Neural crest cell (in vitro differentiated cells): ENCODE data around the gene XYLT1. TPM values are rescaled to one million over a fixed set of nuclear protein-coding genes. Genes with fewer than 3 reads are reported as not detected.
A peak's percentile ranks its signal among the peaks of the same experiment; 100 is the strongest.

ENCODE experiments used
- DNase-seq: peaks from one replicate; pipeline ENCODE4 v3.0.0; 2021; ENCODE audit warnings: low read depth, mixed read lengths, low spot score
- H3K27ac Mint-ChIP-seq: one replicate; pipeline ENCODE4 v1.8.0; 2021; ENCODE audit warnings: mild to moderate bottlenecking, mixed read lengths; ENCODE audit not compliant: unreplicated experiment
- H3K27me3 Mint-ChIP-seq: 2 replicates; pipeline ENCODE4 v1.8.0; 2021; ENCODE audit warnings: low read depth, mild to moderate bottlenecking, mixed read lengths
- H3K36me3 Mint-ChIP-seq: 2 replicates; pipeline ENCODE4 v1.8.0; 2021; ENCODE audit warnings: low read depth, mild to moderate bottlenecking, mixed read lengths
- H3K4me1 Mint-ChIP-seq: 2 replicates; pipeline ENCODE4 v1.8.0; 2021; ENCODE audit warnings: mixed read lengths
- H3K4me3 Mint-ChIP-seq: one replicate; pipeline ENCODE4 v1.8.0; 2021; ENCODE audit warnings: mild to moderate bottlenecking, mixed read lengths
- H3K9me3 Mint-ChIP-seq: 2 replicates; pipeline ENCODE4 v1.8.0; 2021; ENCODE audit warnings: mixed read lengths
- total RNA-seq: library from RNA; stranded (reverse); gene quantifications from 2 replicates; pipeline ENCODE4 v1.2.1, GENCODE V29; 2021
- TF ChIP-seq, protein P1 (sequence below): fragments of 200-600 bp; sonication (generic); conservative IDR thresholded peaks from 2 replicates; pipeline ENCODE4 v1.5.0; 2021; ENCODE audit warnings: antibody characterized with exemption, mild to moderate bottlenecking

Gene XYLT1
- total RNA-seq, 1 donor from 2014 or later: 15.0 TPM

- H3K27me3 Mint-ChIP-seq: no peaks in the 10 kb centered on the region
- H3K4me3 Mint-ChIP-seq: no peak overlapping the region
- peaks cover 33% of the 10 kb centered on the region for H3K4me1 Mint-ChIP-seq
- H3K36me3 Mint-ChIP-seq: no peaks in the 10 kb centered on the region
- H3K9me3 Mint-ChIP-seq: no peaks in the 10 kb centered on the region
- DNase-seq: no peak
- no peak overlapping the region for H3K27ac Mint-ChIP-seq
- TF ChIP-seq, protein P1, sequence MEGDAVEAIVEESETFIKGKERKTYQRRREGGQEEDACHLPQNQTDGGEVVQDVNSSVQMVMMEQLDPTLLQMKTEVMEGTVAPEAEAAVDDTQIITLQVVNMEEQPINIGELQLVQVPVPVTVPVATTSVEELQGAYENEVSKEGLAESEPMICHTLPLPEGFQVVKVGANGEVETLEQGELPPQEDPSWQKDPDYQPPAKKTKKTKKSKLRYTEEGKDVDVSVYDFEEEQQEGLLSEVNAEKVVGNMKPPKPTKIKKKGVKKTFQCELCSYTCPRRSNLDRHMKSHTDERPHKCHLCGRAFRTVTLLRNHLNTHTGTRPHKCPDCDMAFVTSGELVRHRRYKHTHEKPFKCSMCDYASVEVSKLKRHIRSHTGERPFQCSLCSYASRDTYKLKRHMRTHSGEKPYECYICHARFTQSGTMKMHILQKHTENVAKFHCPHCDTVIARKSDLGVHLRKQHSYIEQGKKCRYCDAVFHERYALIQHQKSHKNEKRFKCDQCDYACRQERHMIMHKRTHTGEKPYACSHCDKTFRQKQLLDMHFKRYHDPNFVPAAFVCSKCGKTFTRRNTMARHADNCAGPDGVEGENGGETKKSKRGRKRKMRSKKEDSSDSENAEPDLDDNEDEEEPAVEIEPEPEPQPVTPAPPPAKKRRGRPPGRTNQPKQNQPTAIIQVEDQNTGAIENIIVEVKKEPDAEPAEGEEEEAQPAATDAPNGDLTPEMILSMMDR: no peak
Observed at GRCh38 chr16:17155485-17155884, 315.3 kb downstream of the XYLT1 start.

GRCh38 chr16:17154981-17155380 lies 315.8 kb downstream of the XYLT1 start:
- Mint-ChIP-seq H3K9me3 (no peaks in the 10 kb centered on the region), H3K27me3 (no peaks in the 10 kb centered on the region), H3K4me1 (peaks cover 28% of the 10 kb centered on the region), H3K4me3 (no peak overlapping the region), H3K27ac (peak overlapping the region; percentile 79), H3K36me3 (no peaks in the 10 kb centered on the region)
- DNase-seq: no peak
- TF ChIP-seq, protein P1: no peak

GRCh38 chr16:17152311-17152710 lies 318.4 kb downstream of the XYLT1 start:
- peaks cover 6% of the 10 kb centered on the region for H3K4me1 Mint-ChIP-seq
- H3K4me3 Mint-ChIP-seq: no peak overlapping the region
- no peak for DNase-seq
- H3K27ac Mint-ChIP-seq: no peak overlapping the region
- TF ChIP-seq, protein P1: no peak
- no peaks in the 10 kb centered on the region for H3K27me3 Mint-ChIP-seq
- H3K9me3 Mint-ChIP-seq: no peaks in the 10 kb centered on the region
- no peaks in the 10 kb centered on the region for H3K36me3 Mint-ChIP-seq

DNA sequence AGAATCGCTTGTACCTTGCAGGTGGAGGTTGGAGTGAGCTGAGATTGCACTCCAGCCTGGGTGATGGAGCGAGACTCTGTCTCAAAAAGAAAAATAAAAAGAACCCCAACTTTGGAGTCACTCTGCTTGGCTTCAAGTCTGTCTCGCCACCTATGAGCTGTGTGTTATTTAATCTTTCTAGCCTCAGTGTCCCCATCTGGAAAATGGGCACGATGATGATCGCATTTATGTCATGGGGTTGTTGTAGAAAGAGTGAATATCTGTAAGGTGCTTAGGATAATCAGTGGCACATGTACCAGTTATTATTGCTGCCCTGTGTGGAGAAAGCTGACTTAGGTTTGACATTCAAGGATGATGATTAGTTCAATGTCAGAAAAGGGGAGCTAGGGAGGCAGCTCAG lies 319.4 kb downstream of the XYLT1 start:
- TF ChIP-seq, protein P1: no peak
- Mint-ChIP-seq H3K4me1 (peaks cover 6% of the 10 kb centered on the region), H3K27me3 (no peaks in the 10 kb centered on the region), H3K27ac (no peak overlapping the region), H3K4me3 (no peak overlapping the region), H3K9me3 (no peaks in the 10 kb centered on the region), H3K36me3 (no peaks in the 10 kb centered on the region)
- no peak for DNase-seq

- H3K36me3 Mint-ChIP-seq: no peaks in the 10 kb centered on the region
- no peaks in the 10 kb centered on the region for H3K27me3 Mint-ChIP-seq
- no peak for DNase-seq
- TF ChIP-seq, protein P1: no peak
- H3K4me3 Mint-ChIP-seq: no peak overlapping the region
- H3K4me1 Mint-ChIP-seq: peaks cover 6% of the 10 kb centered on the region
- no peak overlapping the region for H3K27ac Mint-ChIP-seq
- no peaks in the 10 kb centered on the region for H3K9me3 Mint-ChIP-seq
Observed at GRCh38 chr16:17149904-17150483, 320.8 kb downstream of the XYLT1 start.
